H9 (cell line): Measurements from ENCODE around the gene OLFM1. TPM values are rescaled to one million over a fixed set of nuclear protein-coding genes. Genes with fewer than 3 reads are reported as not detected.

ENCODE experiments used
- DNase-seq: peaks from one replicate; pipeline ENCODE4 v3.0.0-alpha.2; 2017
- H2AFZ ChIP-seq: one replicate; pipeline ENCODE4 v1.6.1; 2013; ENCODE audit warnings: mild to moderate bottlenecking, low read length, control low read depth, moderate library complexity
- H2AK5ac ChIP-seq: 2 replicates; pipeline ENCODE4 v1.6.1; 2013; ENCODE audit warnings: low read length, control low read depth, mixed read lengths; ENCODE audit not compliant: insufficient read length
- H2BK120ac ChIP-seq: one replicate; pipeline ENCODE4 v1.6.1; 2013; ENCODE audit warnings: low read depth, mild to moderate bottlenecking, low read length, control low read depth, inconsistent platforms; ENCODE audit not compliant: poor library complexity, severe bottlenecking
- H2BK12ac ChIP-seq: 2 replicates; pipeline ENCODE4 v1.6.1; 2013; ENCODE audit warnings: low read length, control low read depth, mixed read lengths, low read depth; ENCODE audit not compliant: insufficient read length
- H2BK15ac ChIP-seq: 2 replicates; pipeline ENCODE4 v1.6.1; 2013; ENCODE audit warnings: low read depth, low read length, control low read depth
- H2BK20ac ChIP-seq: one replicate; pipeline ENCODE4 v1.6.1; 2013; ENCODE audit warnings: low read depth, mild to moderate bottlenecking, low read length, control low read depth, inconsistent platforms; ENCODE audit not compliant: poor library complexity, severe bottlenecking
- H2BK5ac ChIP-seq: 2 replicates; pipeline ENCODE4 v1.6.1; 2013; ENCODE audit warnings: low read length, control low read depth, mixed read lengths; ENCODE audit not compliant: insufficient read length
- H3K14ac ChIP-seq: 2 replicates; pipeline ENCODE4 v1.6.1; 2013; ENCODE audit warnings: low read length, control low read depth; ENCODE audit not compliant: insufficient read depth
- H3K18ac ChIP-seq: 2 replicates; pipeline ENCODE4 v1.6.1; 2013; ENCODE audit warnings: low read depth, mild to moderate bottlenecking, mixed read lengths, low read length, control low read depth; ENCODE audit not compliant: insufficient read length
- H3K23ac ChIP-seq: 2 replicates; pipeline ENCODE4 v1.6.1; 2013; ENCODE audit warnings: low read length, control low read depth, mixed read lengths, low read depth; ENCODE audit not compliant: insufficient read length
- H3K23me2 ChIP-seq: 2 replicates; pipeline ENCODE4 v1.6.1; 2013; ENCODE audit warnings: low read depth, mild to moderate bottlenecking, mixed read lengths, low read length, control low read depth; ENCODE audit not compliant: insufficient read length, poor library complexity, severe bottlenecking
- H3K27ac ChIP-seq: 2 replicates; pipeline ENCODE4 v1.5.1; 2013; ENCODE audit warnings: low read length, control low read depth, mixed read lengths, low read depth; ENCODE audit not compliant: insufficient read length
- H3K27me3 ChIP-seq: 2 replicates; pipeline ENCODE4 v1.6.1; 2013; ENCODE audit warnings: low read length, control low read depth, inconsistent platforms; ENCODE audit not compliant: insufficient read depth
- H3K4ac ChIP-seq: 2 replicates; pipeline ENCODE4 v1.6.1; 2013; ENCODE audit warnings: low read depth, mild to moderate bottlenecking, control low read depth, inconsistent platforms, low read length, moderate library complexity
- H3K4me1 ChIP-seq: 2 replicates; pipeline ENCODE4 v1.6.1; 2013; ENCODE audit warnings: low read length, control low read depth, inconsistent platforms; ENCODE audit not compliant: insufficient read depth
- H3K4me2 ChIP-seq: 2 replicates; pipeline ENCODE4 v1.6.1; 2013; ENCODE audit warnings: low read length, control low read depth, mixed read lengths; ENCODE audit not compliant: insufficient read length, insufficient read depth
- H3K56ac ChIP-seq: 2 replicates; pipeline ENCODE4 v1.6.1; 2013; ENCODE audit warnings: low read depth, mild to moderate bottlenecking, mixed read lengths, low read length, control low read depth; ENCODE audit not compliant: insufficient read length
- H3K79me1 ChIP-seq: 2 replicates; pipeline ENCODE4 v1.6.1; 2013; ENCODE audit warnings: low read depth, mild to moderate bottlenecking, moderate library complexity, low read length, control low read depth, inconsistent platforms; ENCODE audit not compliant: insufficient read depth, poor library complexity, severe bottlenecking
- H3K79me2 ChIP-seq: 2 replicates; pipeline ENCODE4 v1.6.1; 2013; ENCODE audit warnings: low read length, control low read depth, inconsistent platforms; ENCODE audit not compliant: insufficient read depth
- H3K9ac ChIP-seq: 2 replicates; pipeline ENCODE4 v1.6.1; 2013; ENCODE audit warnings: low read length, control low read depth, mixed read lengths; ENCODE audit not compliant: insufficient read length; ENCODE audit errors: extremely low read depth
- H3K9me3 ChIP-seq: one replicate; pipeline ENCODE4 v1.6.1; 2013; ENCODE audit warnings: low read depth, low read length, inconsistent platforms; ENCODE audit not compliant: control insufficient read depth
- H3T11ph ChIP-seq: one replicate; pipeline ENCODE4 v1.6.1; 2013; ENCODE audit warnings: mild to moderate bottlenecking, low read length, control low read depth, inconsistent platforms
- H4K20me1 ChIP-seq: one replicate; pipeline ENCODE4 v1.6.1; 2013; ENCODE audit not compliant: control insufficient read depth, insufficient read length, insufficient read depth
- H4K5ac ChIP-seq: 2 replicates; pipeline ENCODE4 v1.6.1; 2013; ENCODE audit warnings: low read depth, mild to moderate bottlenecking, mixed read lengths, low read length, control low read depth; ENCODE audit not compliant: insufficient read length
- H4K8ac ChIP-seq: replicated peaks from 2 replicates; pipeline ENCODE4 v1.6.1; 2013; ENCODE audit warnings: low read length, control low read depth, mixed read lengths, low read depth; ENCODE audit not compliant: insufficient read length
- H4K91ac ChIP-seq: 2 replicates; pipeline ENCODE4 v1.6.1; 2013; ENCODE audit warnings: low read depth, mild to moderate bottlenecking, moderate library complexity, mixed read lengths, low read length, control low read depth; ENCODE audit not compliant: insufficient read length
- H3K27ac Mint-ChIP-seq, 3 experiments: 2 replicates in 2 of 3; 3 replicates in 1 of 3; pipeline ENCODE4 v1.8.0; 2020 to 2021; ENCODE audit warnings: mixed read lengths in 3 of 3, mild to moderate bottlenecking in 1 of 3, moderate library complexity in 1 of 3
- H3K27me3 Mint-ChIP-seq: 2 replicates; pipeline ENCODE4 v1.8.0; 2021; ENCODE audit warnings: low read depth, mild to moderate bottlenecking, moderate library complexity, mixed read lengths
- H3K36me3 Mint-ChIP-seq, 3 experiments: 2 replicates in 2 of 3; 3 replicates in 1 of 3; pipeline ENCODE4 v1.8.0; 2020 to 2021; ENCODE audit warnings: low read depth in 3 of 3, mixed read lengths in 3 of 3; ENCODE audit not compliant: insufficient read depth in 1 of 3
- H3K4me1 Mint-ChIP-seq, 2 experiments: 2 replicates each; pipeline ENCODE4 v1.8.0; 2020; ENCODE audit warnings: mixed read lengths in 2 of 2
- H3K4me3 Mint-ChIP-seq, 2 experiments: 2 replicates in 1 of 2; 3 replicates in 1 of 2; pipeline ENCODE4 v1.8.0; 2020 to 2021; ENCODE audit warnings: mild to moderate bottlenecking in 2 of 2, mixed read lengths in 2 of 2, moderate library complexity in 1 of 2
- H3K9me3 Mint-ChIP-seq, 2 experiments: 2 replicates in 1 of 2; 3 replicates in 1 of 2; pipeline ENCODE4 v1.8.0; 2020; ENCODE audit warnings: mild to moderate bottlenecking in 2 of 2, mixed read lengths in 2 of 2, moderate library complexity in 1 of 2
- CTCF ChIP-seq: fragments of 200-600 bp; sonication (generic); conservative IDR thresholded peaks from 3 replicates; pipeline ENCODE4 v1.8.0; 2021; ENCODE audit warnings: antibody characterized with exemption, mild to moderate bottlenecking
- WGBS: extraction: QIAGEN DNeasy Blood & Tissue Kit; methylation state at CpG from one replicate; pipeline ENCODE4 v1.1.7; 2013; ENCODE audit warnings: missing lambda C conversion rate, low lambda C conversion rate, mixed read lengths; ENCODE audit not compliant: insufficient read length; ENCODE audit errors: extremely low coverage; 5-methylcytosine and 5-hydroxymethylcytosine counted together
- total RNA-seq: library from RNA; stranded (reverse); gene quantifications from 2 replicates; pipeline ENCODE4 v1.2.1, GENCODE V29; 2021

The OLFM1 gene
- total RNA-seq, 1 experiment from 2014 or later, result 34.1 TPM

- H2BK12ac ChIP-seq, result no peak overlapping the region
- peaks cover 24 to 36% of the 10 kb centered on the region in 2 experiments for H3K9me3 Mint-ChIP-seq
- H3K9me3 ChIP-seq, result peaks cover 3% of the 10 kb centered on the region
- no peak overlapping the region for H3K4me3 Mint-ChIP-seq
- peaks cover 1 to 10% of the 10 kb centered on the region in 2 experiments for H3K4me1 Mint-ChIP-seq
- H4K8ac ChIP-seq, result no peak overlapping the region
- H3K27me3 Mint-ChIP-seq, result peaks cover 55% of the 10 kb centered on the region
- H3K4ac ChIP-seq, result no peak overlapping the region
- no peak overlapping the region for H3K9ac ChIP-seq
- H3K18ac ChIP-seq, result no peak overlapping the region
- no peak overlapping the region for H2AK5ac ChIP-seq
- H2BK5ac ChIP-seq, result no peak overlapping the region
- H3K23ac ChIP-seq, result no peak overlapping the region
- no peak overlapping the region for H2AFZ ChIP-seq
- no peak overlapping the region for H2BK120ac ChIP-seq
- H3K23me2 ChIP-seq, result no peaks in the 10 kb centered on the region
- no peak overlapping the region for H4K5ac ChIP-seq
- H3K56ac ChIP-seq, result no peak overlapping the region
- H3K79me2 ChIP-seq, result no peaks in the 10 kb centered on the region
- peak; percentile 8 for DNase-seq
- no peak overlapping the region for H3T11ph ChIP-seq
- H4K91ac ChIP-seq, result no peak overlapping the region
- no CpG with 5 or more reads among the region's 4 CpGs for WGBS
- H3K4me2 ChIP-seq, result no peak overlapping the region
- no peak overlapping the region for H3K14ac ChIP-seq
- H2BK15ac ChIP-seq, result no peak overlapping the region; the same call in 1 of the 2 replicates
- H3K79me1 ChIP-seq, result no peaks in the 10 kb centered on the region
- no peak overlapping the region for H3K27ac ChIP-seq
- no peak overlapping the region for H3K27ac Mint-ChIP-seq
- no peak for TF ChIP-seq CTCF
- H3K27me3 ChIP-seq, result no peaks in the 10 kb centered on the region
- H3K36me3 Mint-ChIP-seq, result peaks cover 5 to 21% (median 8%) of the 10 kb centered on the region in 3 experiments
- no peaks in the 10 kb centered on the region for H4K20me1 ChIP-seq
- no peaks in the 10 kb centered on the region for H3K4me1 ChIP-seq
- H2BK20ac ChIP-seq, result no peak overlapping the region
These were observed 22.3 kb upstream of the OLFM1 start for GRCh38 chr9:135065151-135065550.
